CD4-positive, alpha-beta T cell treated with Interleukin-4 for 4 hours (primary cell): ENCODE results near the gene CNN2.

ENCODE experiments used
- DNase-seq: peaks from one replicate; pipeline ENCODE4 v3.0.0-alpha.2; 2020

CNN2 gene

DNA sequence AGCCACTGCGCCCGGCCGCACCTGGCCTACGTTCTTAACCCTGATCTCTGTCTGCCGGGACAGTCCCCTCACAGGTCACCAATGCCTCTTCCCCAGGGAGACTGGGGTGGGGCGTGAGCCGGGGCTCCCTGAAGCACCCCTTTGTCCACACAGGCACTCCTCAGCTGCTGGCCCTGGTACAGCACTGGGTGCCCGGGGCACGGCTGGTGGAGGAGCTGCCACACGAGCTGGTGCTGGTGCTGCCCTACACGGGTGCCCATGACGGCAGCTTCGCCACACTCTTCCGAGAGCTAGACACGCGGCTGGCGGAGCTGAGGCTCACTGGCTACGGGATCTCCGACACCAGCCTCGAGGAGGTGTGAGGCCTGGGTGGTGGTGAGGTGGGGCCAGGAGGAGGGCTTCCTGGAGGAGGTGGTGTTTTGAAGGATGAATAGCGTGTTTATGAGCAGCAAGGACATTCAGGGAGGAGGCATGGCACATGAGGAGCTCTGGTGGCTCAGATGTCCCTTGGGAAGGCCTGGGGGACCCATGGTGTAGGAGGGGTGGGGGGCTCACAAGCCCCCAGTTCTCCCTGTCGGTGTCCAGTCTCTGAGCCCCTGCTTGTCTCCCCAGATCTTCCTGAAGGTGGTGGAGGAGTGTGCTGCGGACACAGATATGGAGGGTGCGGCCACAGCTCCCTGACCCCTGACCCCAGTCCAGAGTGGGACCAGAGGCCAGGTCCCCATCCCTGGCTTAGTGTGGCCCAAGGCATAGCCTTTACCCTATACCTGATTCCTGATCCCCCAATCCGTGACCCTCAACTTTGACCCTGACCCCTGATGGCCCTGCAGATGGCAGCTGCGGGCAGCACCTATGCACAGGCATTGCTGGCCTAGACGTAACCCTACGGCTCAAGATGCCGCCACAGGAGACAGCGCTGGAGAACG is 27.0 kb downstream of the CNN2 start:
- DNase-seq, result no peak

DNA sequence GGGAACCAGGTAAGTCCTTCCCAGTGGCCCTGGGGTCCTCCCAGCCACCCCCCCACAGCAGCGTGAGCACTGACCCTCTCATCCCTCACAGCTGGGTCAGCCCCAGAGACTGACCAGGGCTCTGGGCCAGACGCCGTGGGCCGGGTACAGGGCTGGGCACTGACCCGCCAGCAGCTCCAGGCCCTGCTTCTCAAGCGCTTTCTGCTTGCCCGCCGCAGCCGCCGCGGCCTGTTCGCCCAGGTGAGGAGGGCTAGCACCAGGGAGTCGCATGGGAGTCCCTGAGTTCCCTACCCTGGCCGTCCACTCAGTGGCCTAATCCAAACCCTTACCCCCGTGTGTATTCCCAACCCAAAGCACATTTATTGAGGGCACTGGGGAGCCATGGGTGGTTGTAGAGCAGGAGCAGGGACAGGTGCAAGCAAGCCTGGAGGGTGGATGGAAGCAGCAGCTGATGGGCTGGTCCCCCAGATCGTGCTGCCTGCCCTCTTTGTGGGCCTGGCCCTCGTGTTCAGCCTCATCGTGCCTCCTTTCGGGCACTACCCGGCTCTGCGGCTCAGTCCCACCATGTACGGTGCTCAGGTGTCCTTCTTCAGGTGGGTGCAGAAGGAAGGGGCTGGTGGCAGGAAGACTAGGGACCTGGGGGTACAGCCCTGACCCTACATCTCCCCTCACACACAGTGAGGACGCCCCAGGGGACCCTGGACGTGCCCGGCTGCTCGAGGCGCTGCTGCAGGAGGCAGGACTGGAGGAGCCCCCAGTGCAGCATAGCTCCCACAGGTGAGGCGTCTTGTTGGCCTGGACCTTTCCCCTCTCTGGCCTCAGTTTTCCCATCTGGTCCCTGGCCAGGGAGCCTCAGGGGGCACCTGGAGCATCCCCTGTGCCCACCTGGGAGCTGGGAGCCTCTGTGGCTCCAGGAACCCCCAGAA is 28.0 kb downstream of the CNN2 start:
- DNase-seq, result no peak

DNA sequence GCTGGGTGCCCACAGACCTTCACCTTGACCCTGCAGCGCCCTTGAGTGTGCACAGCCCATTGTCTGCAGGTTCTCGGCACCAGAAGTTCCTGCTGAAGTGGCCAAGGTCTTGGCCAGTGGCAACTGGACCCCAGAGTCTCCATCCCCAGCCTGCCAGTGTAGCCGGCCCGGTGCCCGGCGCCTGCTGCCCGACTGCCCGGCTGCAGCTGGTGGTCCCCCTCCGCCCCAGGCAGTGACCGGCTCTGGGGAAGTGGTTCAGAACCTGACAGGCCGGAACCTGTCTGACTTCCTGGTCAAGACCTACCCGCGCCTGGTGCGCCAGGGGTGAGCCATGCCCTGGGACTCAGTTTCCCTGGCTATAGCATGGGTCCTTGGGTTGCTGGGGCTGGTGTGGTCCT is 28.6 kb downstream of the CNN2 start:
- DNase-seq, result no peak

DNA sequence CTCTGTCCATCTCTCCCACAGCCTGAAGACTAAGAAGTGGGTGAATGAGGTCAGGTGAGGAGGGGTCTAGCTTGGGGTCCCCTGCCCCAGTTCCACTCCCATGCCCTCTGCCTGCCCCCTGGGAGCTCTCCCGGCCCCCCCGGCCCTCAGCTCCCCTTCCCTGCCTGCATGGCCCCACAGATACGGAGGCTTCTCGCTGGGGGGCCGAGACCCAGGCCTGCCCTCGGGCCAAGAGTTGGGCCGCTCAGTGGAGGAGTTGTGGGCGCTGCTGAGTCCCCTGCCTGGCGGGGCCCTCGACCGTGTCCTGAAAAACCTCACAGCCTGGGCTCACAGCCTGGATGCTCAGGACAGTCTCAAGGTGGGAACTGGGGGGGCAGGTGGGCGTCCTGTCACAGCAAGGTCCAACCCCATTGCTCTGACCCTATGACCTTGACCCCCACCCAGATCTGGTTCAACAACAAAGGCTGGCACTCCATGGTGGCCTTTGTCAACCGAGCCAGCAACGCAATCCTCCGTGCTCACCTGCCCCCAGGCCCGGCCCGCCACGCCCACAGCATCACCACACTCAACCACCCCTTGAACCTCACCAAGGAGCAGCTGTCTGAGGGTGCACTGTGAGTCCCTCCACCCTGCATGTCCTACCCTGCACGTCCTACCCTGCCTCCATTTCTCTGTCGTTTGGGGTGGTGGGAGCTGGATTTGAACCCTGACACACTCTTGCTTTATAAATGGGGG is 29.6 kb downstream of the CNN2 start:
- no peak for DNase-seq

DNA sequence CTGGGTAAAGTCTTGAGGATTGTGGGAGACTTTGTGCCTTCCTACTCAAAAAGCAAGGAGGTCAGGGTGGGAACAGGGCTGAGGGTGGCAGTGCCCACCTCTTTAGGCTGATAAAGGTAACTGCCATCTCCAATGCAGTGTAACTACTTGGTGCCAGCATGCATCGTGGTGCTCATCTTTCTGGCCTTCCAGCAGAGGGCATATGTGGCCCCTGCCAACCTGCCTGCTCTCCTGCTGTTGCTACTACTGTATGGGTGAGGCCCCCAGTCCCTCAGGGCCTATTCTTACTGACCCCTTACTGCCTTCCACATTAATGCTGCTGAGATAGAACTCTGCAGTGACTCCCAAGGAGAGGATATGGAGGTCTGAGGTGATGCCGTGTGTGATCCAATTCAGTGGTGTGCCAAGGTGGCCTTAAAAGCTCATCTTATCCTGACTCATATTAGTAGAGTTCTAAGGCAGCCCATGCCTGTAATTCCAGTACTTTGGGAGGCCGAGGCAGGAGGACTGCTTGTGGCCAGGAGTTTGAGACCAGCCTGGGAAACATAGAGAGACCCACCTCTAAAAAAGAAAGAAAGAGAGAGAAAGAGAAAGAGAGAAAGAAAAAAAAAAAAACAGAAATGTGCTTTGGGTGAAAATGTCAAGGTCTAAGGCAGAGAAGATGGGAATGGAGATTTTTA is 30.9 kb downstream of the CNN2 start:
- DNase-seq, result peak; percentile 72

DNA sequence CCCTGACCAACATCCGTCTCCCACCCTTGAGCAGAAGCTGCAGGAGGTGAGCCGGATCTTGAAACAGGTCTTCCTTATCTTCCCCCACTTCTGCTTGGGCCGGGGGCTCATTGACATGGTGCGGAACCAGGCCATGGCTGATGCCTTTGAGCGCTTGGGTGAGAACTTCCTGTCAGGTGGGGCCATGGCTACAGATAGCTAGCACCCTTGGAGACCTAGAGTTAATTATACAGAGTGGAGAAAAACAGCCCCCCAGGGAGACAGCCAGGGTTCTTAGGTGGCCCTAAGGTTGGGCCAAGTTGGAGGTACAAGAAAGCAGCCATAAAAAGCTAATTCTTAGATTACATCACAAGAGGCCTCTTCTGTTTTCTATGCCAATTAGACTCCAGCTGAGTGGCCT is 31.7 kb downstream of the CNN2 start:
- DNase-seq, result no peak

DNA sequence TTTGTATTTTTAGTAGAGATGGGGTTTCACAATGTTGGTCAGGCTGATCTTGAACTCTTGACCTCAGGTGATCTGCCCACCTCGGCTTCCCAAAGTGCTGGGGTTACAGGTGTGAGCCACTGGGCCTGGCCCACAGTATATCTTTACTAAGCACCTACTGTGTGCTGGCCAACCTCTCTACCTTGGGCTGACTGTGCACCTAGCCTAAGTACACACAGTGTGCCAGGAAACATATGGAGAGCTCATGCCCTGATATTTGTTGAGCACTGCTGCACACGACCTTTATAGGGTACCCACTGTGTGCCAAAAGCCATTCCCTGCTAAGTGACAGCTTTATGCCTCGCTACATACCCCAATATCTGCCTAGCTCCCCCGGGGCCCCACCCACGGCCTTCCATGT is 34.3 kb downstream of the CNN2 start:
- no peak for DNase-seq

DNA sequence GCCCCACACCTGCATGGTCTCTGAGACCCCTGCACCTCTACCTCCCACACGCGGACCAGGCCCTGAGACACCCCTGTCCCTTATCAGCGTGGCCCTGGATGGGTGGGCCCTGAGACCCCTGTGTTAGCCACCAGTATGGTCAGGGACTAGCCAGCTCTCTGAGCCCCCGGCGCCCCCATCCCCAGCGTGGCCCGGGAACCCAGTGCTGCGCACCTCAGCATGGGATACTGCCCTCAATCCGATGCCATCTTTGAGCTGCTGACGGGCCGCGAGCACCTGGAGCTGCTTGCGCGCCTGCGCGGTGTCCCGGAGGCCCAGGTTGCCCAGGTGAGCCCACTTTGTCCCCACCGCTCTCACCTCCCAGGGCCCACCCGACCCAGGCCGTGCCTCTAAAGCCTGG is 35.6 kb downstream of the CNN2 start:
- no peak for DNase-seq

DNA sequence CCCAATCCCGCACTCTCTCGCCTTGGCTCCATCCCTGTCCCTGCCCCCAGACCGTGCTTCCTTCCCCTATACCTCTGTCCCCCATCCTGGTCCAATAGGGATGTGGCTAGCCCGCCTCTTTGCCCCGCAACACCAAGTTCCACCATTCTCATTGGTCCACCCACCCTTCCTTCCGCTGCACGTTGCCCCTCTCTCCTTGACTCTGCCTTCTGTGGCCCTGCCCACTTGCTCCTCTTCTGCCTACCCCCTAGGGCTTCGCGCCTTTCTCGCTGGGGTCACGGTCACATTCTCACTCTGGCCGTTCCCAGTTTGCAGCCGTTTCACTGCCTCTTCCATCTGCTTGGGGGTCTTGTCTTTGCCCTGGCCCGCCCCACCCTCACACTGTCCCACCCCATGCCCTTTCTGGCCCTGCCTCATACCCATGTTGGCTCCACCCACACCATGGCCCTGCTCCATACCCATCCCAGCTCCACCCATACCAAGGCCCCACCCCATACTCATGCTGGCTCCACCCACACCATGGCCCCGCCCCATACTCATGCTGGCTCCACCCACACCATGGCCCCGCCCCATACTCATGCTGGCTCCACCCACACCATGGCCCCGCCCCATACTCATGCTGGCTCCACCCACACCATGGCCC is 36.1 kb downstream of the CNN2 start:
- DNase-seq, result no peak

DNA sequence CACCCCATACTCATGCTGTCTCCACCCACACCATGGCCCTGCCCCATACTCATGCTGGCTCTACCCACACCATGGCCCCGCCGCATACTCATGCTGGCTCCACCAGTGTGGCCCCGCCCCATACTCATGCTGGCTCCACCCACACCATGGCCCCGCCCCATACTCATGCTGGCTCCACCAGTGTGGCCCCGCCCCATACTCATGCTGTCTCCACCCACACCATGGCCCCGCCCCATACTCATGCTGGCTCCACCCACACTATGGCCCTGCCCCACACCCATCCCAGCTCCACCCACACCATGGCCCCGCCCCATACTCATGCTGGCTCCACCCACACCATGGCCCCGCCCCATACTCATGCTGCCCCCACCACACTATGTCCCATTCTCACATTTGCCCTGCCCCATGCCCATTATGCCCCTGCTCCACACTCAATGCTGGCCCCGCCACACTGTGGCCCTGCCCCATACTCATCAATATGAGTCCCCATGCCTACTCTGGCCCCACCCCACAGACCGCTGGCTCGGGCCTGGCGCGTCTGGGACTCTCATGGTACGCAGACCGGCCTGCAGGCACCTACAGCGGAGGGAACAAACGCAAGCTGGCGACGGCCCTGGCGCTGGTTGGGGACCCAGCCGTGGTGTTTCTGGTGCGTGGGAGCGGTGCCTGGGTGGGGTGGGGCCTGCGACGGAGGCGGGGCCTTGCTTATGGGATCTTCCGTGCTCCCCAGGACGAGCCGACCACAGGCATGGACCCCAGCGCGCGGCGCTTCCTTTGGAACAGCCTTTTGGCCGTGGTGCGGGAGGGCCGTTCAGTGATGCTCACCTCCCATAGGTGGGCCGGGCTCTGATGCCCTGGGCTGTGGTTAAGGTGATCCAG is 36.9 kb downstream of the CNN2 start:
- no peak for DNase-seq

DNA sequence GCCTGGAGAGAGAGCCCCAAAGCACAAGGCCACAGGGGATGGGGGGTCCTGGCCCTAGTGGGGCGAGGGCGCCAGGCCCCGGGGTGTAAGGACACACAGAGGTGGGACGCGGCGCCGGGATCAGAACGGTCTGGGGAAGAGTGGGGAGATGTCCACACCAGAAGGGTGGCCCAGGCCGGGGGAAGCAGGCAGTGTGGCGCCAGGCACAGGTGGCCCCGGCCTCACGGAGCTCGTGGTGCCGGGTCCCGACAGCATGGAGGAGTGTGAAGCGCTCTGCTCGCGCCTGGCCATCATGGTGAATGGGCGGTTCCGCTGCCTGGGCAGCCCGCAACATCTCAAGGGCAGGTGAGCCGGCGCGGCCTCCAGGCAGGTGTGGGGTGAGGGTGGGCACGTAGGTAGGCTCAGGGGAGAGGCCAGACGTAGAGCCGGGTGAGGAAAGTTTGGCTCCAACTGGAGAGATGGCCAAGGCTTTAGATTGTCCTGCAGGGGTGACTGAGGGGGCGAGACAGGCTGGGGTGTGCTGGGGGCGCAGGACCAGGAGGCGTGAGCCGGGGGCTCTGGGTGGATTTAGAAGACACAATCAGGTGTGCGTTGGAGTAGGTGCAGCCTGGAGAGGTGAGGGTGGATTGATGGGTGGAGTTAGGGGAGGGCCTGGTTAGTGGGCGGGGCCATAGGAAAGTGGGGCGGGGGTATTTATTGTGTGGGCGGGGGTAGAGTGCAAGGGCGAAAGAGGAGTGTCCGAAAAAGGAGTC is 37.7 kb downstream of the CNN2 start:
- DNase-seq, result no peak

DNA sequence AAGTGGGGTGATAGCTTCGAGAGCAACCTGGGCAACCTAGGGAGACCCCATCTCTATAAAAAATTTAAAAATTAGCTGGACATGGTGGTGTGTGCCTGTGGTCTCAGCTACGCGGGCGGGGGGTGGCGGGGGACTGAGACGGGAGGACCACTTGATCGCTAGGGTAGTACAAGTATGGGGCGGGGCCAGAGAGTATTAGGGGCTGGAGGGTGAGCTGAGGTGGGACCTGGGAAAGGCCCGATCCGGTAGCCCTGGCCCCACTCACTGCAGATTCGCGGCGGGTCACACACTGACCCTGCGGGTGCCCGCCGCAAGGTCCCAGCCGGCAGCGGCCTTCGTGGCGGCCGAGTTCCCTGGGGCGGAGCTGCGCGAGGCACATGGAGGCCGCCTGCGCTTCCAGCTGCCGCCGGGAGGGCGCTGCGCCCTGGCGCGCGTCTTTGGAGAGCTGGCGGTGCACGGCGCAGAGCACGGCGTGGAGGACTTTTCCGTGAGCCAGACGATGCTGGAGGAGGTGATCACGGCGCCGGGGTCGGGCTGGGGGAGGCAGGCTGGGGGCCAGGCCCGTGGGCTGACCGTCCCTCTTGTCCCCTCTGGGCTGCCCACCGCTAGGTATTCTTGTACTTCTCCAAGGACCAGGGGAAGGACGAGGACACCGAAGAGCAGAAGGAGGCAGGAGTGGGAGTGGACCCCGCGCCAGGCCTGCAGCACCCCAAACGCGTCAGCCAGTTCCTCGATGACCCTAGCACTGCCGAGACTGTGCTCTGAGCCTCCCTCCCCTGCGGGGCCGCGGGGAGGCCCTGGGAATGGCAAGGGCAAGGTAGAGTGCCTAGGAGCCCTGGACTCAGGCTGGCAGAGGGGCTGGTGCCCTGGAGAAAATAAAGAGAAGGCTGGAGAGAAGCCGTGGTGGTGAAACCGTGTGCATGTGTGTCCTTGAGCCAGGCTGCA is 38.5 kb downstream of the CNN2 start:
- DNase-seq, result peak; percentile 69

DNA sequence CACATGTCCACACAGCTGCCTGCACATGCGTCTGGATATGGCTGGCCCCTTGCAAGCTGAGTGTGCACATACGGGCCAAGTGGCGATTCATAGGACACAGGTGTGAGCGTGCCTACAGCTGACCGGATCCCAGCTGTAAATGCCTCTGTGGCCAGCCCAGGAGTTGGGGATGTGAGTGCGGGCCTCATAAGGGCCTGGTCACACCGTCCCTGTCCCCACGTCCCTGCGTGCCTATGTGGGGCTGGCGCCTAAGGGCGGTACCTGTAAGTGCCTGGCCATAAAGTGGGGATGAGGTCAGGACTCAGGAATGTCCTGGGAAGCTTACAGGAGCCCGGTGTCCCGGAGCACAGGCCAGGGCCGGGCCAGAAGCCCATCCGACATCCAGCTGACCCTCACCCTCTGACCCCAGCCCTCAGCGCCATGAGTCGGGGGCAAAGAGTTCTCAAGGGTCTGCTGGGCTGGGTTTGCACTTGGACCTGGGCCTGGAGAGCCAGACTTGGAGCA is 39.2 kb downstream of the CNN2 start:
- DNase-seq, result no peak

DNA sequence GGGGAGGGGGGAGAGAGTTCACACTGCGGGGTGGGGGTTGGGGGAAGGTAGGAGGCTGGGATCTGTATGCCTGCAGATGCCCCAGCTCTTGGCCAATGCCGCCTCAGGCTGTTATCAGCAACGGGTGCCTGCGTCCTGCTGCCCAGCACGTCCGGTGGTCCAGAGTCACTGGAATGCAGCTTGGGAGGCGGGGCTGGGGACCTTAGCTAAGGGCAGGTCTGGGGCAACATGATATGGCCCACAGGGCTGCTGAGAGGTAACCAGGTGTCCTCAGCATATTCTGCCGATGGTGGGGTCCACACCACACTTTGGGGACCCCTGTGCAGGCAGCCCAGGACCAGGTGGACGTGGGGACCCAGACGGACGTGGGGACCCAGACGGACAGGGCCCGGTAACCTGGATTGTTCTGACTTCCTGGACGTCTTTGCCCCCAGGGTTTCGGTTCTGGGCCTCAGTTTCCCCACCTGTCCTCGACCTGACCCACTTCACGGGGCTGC is 39.9 kb downstream of the CNN2 start:
- no peak for DNase-seq

DNA sequence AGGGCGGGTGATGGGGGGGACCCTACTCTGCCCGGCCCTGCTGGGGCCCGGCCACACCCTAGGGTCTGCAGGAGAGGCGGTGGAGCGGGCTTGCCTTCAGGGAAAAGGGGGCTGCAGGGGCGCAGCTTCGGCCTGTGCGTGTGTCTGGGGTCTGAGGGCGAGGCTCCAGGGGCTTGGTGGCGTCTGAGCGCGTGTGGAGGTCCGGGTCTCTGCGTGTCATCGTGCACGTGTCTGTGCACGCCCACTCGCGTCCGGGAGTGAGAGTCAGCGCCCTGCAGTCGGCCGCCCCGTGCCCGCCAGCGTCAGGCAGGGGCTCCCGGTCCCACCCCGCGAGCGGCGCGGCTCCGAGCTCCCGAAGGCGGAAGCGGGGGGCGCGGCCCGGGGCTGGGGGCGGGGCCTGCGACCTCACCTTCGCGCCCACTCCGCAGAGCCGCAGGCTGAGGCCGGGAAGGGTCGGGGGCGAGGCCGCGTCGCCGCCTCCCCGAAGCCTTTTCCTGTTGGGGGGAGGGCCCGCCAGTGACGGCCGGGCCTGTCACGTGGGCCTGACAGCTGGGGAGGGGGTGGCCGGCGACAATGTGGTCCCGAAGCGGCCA is 40.4 kb downstream of the CNN2 start, which contains the start of gene ARHGAP45:
Gene ARHGAP45 (plus strand): TSS at position 420 of the 593 bp plus-strand sequence. CDS start 239 bp downstream, outside the sequence.
- peak; percentile 86 for DNase-seq

DNA sequence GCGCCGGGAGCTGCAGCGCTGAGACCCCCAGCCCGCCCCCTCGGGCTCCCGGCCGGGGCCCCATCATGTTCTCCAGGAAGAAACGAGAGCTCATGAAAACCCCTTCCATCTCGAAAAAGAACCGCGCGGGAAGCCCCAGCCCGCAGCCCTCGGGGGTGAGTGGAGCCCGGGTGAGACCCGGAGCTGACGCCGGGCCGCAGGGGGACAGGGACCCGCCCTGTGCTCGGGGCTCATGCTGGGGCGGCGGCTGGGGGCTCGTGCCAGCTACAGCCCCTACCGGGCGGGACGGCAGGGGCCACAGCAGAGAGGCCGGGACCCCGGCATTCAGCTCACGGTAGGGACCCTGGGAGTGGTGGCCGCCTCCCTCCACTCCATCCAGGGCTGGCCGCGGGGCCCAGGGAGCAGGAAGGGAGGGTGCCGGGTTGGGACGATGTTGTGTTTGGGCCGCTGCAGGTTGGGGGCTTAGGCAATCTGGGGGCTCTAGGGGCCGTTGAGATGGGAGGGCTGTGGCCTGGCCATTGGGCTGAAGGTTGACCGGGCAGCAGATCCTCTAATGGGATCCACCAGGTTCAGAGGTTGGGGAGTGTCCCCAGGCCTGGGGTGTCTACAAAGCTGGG is 41.0 kb downstream of the CNN2 start:
- DNase-seq, result no peak
